Uterus (tissue), 4 donors: ENCODE data around the gene CFAP141. TPM values are rescaled to one million over a fixed set of nuclear protein-coding genes. Genes with fewer than 3 reads are reported as not detected.
A peak's percentile ranks its signal among the peaks of the same experiment; 100 is the strongest.
"Not testable (repeated sequence)": the region's sequence is repeated elsewhere in the genome, so short reads cannot be mapped to it uniquely, and the experiment has no call there.

Experiments
- DNase-seq, 2 donors: peaks; one replicate each; pipeline ENCODE4 v3.0.0-alpha.2; 2019 to 2020
- H3K27ac ChIP-seq, 2 donors: fragments of 200-600 bp; sonication (generic); 1 replicate in 1 of 2; 2 replicates in 1 of 2; pipeline ENCODE4 v1.5.1; 2016 to 2018
- H3K27me3 ChIP-seq, 2 donors: fragments of 200-600 bp; sonication (generic); one replicate each; pipeline ENCODE4 v1.5.1; 2018 to 2019; ENCODE audit warnings: control low read depth in 1 of 2
- H3K36me3 ChIP-seq, 2 donors: fragments of 200-600 bp; sonication (generic); one replicate each; pipeline ENCODE4 v1.5.1; 2019; ENCODE audit warnings: control low read depth in 1 of 2
- H3K4me1 ChIP-seq, 2 donors: fragments of 200-600 bp; sonication (generic); one replicate each; pipeline ENCODE4 v1.5.1; 2018 to 2019; ENCODE audit warnings: control low read depth in 1 of 2
- H3K4me3 ChIP-seq, 2 donors: fragments of 200-600 bp; sonication (generic); 1 replicate in 1 of 2; 2 replicates in 1 of 2; pipeline ENCODE4 v1.5.1; 2018 to 2019; ENCODE audit warnings: mild to moderate bottlenecking in 1 of 2
- H3K9me3 ChIP-seq, 2 donors: fragments of 200-600 bp; sonication (generic); one replicate each; pipeline ENCODE4 v1.5.1; 2019; ENCODE audit warnings: control low read depth in 1 of 2
- CTCF ChIP-seq, 4 experiments: fragments of 200-600 bp in 2 of 4; fragments of 450-650 bp in 2 of 4; sonication (generic) in 2 of 4; IDR thresholded peaks; one replicate each; pipeline ENCODE4 v1.5.1; 2016 to 2019; ENCODE audit warnings: antibody characterized with exemption in 4 of 4, mild to moderate bottlenecking in 2 of 4, moderate library complexity in 1 of 4
- POLR2A ChIP-seq, 2 donors: fragments of 450-650 bp; IDR thresholded peaks; one replicate each; pipeline ENCODE4 v1.6.1; 2016; ENCODE audit warnings: antibody characterized with exemption in 2 of 2, mild to moderate bottlenecking in 1 of 2, moderate library complexity in 1 of 2
- intact Hi-C: fragments of 100-400 bp; cut with DNase I; formaldehyde crosslinking; loops from one replicate; pipeline ENCODE4 v1.15.1; 2023; ENCODE audit warnings: low total_unique reads
- total RNA-seq, 4 donors: library from RNA; depleted of rRNA in 3 of 4; stranded (reverse); fragments of >200 nt in 3 of 4; gene quantifications; one replicate each; pipeline versions ENCODE4 v1.1.0 to v1.2.4, GENCODE V29; 2014 to 2023
- donor health status: DM: yes; HTN: yes; CAD: no.

CFAP141 gene
- total RNA-seq, 4 donors from 2014 or later, result not detected

GRCh38 chr1:154208677-154209388 lies 2.7 kb upstream of the CFAP141 start:
- intact Hi-C loops, result no loop called here
- DNase-seq, result no peak
- no peaks in the 10 kb centered on the region for H3K36me3 ChIP-seq

GRCh38 chr1:154207262-154207661 lies 1.1 kb upstream of the CFAP141 start:
- Histone ChIP-seq H3K36me3 (no peaks in the 10 kb centered on the region), H3K9me3 (no peaks in the 10 kb centered on the region), H3K4me1 (no peaks in the 10 kb centered on the region), H3K27ac (no peak overlapping the region), H3K27me3 (no peaks in the 10 kb centered on the region), H3K4me3 (no peak overlapping the region)
- TF ChIP-seq POLR2A (IDR thresholded peaks at IDR 0.05), result no peak
- no peak for TF ChIP-seq CTCF (IDR thresholded peaks at IDR 0.05)
- no peak for DNase-seq
- intact Hi-C loops, result no loop called here

More at GRCh38 chr1:154208677-154209388, 2.7 kb upstream of the CFAP141 start:
- TF ChIP-seq CTCF (IDR thresholded peaks at IDR 0.05) (no peak), POLR2A (IDR thresholded peaks at IDR 0.05) (no peak)
- no peak overlapping the region for H3K27ac ChIP-seq
- H3K27me3 ChIP-seq, result no peaks in the 10 kb centered on the region
- no peaks in the 10 kb centered on the region for H3K4me1 ChIP-seq
- no peak overlapping the region for H3K4me3 ChIP-seq
- H3K9me3 ChIP-seq, result no peaks in the 10 kb centered on the region

GRCh38 chr1:154205778-154206177 lies 355 bp downstream of the CFAP141 start:
- H3K4me3 ChIP-seq, intact Hi-C loops, H3K9me3 ChIP-seq, H3K27ac ChIP-seq, H3K27me3 ChIP-seq, H3K36me3 ChIP-seq, H3K4me1 ChIP-seq, DNase-seq: not testable (repeated sequence)

- Histone ChIP-seq H3K36me3 (no peaks in the 10 kb centered on the region), H3K4me3 (no peak overlapping the region), H3K4me1 (no peaks in the 10 kb centered on the region), H3K27ac (peak overlapping the region; percentile 58 to 63), H3K9me3 (no peaks in the 10 kb centered on the region), H3K27me3 (no peaks in the 10 kb centered on the region)
- intact Hi-C loops, result no loop called here
- DNase-seq, result no peak
- no peak for TF ChIP-seq CTCF (IDR thresholded peaks at IDR 0.05)
Observed at GRCh38 chr1:154199563-154199879, 6.6 kb downstream of the CFAP141 start.

- Histone ChIP-seq H3K9me3 (no peaks in the 10 kb centered on the region), H3K4me3 (no peak overlapping the region), H3K36me3 (no peaks in the 10 kb centered on the region), H3K4me1 (no peaks in the 10 kb centered on the region), H3K27me3 (no peaks in the 10 kb centered on the region), H3K27ac (peak overlapping the region; percentile 58 to 63)
- intact Hi-C loops, result no loop called here
- DNase-seq, result peak in 1 of 2 donors; percentile 58
- TF ChIP-seq POLR2A (IDR thresholded peaks at IDR 0.05) (no peak), CTCF (IDR thresholded peaks at IDR 0.05) (peak; percentile 51 to 68 (median 66))
Observed at GRCh38 chr1:154198756-154199562, 7.2 kb downstream of the CFAP141 start.
